NCI-H69 (cell line): Measurements from ENCODE around the gene NDUFS5.
"Not testable (repeated sequence)": the region's sequence is repeated elsewhere in the genome, so short reads cannot be mapped to it uniquely, and the experiment has no call there.

Experiments used
- DNase-seq: peaks from one replicate; lab custom pipeline; 2025; lab: John Stamatoyannopoulos, UW

The NDUFS5 gene

DNA sequence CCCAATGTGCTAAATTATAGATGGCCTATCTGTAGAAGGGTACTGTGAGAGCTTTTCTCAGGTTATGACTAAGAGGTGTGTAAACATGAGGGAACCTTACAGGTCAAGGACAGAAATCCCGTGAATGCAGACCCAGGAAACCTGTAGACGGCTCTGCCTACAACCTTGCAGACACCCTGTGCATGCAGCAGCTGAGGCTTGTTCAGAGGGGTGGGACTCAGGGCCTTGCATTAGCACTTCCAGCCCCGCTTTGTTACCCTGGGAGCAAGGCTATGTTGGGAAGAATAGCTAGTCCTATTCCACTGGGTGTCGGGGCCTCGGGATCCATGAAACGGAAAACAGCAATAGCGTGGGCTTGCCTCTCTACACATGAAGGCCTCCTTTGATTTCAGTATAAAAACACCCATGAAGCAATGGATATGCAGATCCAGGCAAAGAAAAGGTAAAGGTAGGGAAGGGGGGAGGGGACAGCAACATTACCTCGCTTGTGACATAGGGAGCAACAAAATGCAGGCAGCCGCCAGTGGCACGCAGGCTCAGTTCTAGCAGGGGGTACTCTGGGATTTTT, 9.5 kb upstream of the NDUFS5 start:
- no peak for DNase-seq

DNA sequence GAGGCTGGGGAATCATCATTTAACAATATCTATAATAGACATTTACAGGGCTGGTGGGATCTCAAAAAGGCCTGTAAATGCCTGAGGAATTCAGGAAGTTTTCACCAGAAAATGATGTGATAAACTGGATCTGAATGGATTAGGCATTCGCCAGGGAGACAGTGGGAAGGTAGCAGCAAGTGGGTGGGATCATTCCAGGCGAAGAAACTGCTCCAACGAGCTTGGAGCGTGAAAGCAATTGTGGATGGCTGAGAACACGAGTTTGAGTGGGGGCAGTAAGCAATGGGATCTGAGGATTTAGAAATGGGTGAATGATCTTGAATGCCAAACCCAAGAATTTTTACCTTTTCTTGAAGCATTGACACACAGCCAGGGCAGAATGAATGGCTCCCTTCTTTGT, 8.9 kb upstream of the NDUFS5 start:
- no peak for DNase-seq

DNA sequence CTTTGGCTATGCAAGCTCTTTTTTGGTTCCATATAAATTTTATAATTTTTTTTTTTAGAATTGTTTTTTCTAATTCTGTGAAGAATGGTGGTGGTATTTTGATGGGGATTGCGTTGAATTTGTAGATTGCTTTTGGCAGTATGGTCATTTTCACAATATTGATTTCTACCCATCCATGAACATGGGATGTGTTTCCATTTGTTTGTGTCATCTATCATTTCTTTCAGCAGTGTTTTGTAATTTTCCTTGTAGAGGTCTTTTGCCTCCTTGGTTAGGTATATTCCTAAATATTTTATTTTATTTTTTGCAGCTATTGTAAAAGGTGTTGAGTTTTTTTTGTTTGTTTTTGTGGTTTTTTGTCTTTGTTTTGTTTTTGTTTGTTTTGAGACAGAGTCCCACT, 5.7 kb upstream of the NDUFS5 start:
- not testable (repeated sequence) for DNase-seq

- no peak for DNase-seq
Measured at GRCh38 chr1:39021426-39021825, 4.7 kb upstream of the NDUFS5 start.

GRCh38 chr1:39023140-39023539, 3.0 kb upstream of the NDUFS5 start:
- DNase-seq, result no peak

DNA sequence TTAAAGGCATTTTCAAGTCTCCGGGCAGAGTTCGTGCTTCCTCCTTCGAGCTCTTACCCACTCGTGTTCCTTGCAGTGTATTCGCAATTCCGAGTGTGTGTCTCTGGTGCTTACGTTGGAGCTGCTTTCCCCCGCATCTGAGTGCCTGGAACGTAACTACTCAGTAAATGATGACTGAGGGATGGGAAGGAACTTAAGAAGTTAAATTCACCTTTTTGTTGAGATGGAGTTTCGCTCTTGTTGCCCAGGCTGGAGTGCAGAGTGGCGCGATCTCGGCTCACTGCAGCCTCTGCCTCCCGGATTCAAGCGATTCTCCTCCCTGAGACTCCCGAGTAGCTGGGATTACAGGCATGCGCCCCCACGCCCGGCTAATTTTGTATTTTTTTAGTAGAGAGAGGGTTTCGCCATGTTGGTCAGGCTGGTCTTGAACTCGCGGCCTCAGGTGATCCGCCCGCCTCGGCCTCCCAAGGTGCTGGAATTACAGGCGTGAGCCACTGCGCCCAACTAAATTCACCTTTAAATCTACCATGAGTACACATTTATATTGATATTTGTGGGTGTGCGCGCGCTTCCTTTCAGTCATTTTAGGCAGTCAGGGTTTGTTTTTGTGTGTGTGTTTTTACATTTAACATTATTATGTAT, 837 bp downstream of the NDUFS5 start:
- DNase-seq, result no peak

DNA sequence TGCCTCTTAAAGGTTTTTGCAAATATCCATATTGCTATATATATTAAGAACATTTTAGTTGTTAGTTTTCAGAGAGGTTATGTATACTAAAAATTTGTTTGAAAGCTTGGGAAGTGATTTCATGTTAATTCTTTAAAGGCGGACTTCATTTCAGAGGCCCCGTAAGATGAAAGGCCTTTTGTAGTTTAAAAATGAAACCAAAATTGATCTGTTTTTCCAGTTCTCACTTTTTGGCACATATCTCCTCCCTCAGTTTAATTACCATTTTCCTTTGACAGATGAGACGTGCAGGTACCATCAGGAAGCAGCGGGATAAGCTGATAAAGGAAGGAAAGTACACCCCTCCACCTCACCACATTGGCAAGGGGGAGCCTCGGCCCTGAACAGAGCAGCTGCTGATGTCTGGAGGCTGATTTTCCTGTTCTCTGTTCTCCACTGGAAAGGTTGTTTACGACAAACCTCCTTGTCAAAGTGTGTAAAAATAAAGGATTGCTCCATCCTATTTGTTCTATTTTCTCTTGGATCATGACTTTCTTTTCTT, 8.0 kb downstream of the NDUFS5 start:
- DNase-seq, result no peak

DNA sequence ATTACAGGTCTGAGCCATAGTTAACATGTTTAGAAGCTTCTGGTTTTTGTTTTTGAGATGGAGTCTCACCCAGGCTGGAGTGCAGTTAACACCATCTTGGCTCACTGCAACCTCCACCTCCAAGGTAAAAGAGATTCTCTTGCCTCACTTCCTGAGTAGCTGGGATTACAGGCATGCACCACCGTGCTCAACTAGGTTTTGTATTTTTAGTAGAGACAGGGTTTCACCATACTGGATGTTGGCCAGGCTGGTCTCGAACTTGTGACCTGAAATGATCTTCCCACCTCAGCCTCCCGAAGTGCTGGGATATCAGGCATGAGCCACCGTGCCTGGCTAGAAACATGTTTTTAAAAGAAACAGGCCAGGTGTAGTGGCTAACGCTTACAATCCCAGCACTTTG, 10.5 kb downstream of the NDUFS5 start:
- DNase-seq, result no peak

- DNase-seq, result no peak
Measured at GRCh38 chr1:39043513-39043912, 17.4 kb downstream of the NDUFS5 start.

- DNase-seq, result no peak
Measured at GRCh38 chr1:39044762-39045161, 18.6 kb downstream of the NDUFS5 start.

- no peak for DNase-seq
Measured at GRCh38 chr1:39045231-39045630, 19.1 kb downstream of the NDUFS5 start.

- no peak for DNase-seq
Measured at GRCh38 chr1:39046613-39047210, 20.6 kb downstream of the NDUFS5 start.

DNA sequence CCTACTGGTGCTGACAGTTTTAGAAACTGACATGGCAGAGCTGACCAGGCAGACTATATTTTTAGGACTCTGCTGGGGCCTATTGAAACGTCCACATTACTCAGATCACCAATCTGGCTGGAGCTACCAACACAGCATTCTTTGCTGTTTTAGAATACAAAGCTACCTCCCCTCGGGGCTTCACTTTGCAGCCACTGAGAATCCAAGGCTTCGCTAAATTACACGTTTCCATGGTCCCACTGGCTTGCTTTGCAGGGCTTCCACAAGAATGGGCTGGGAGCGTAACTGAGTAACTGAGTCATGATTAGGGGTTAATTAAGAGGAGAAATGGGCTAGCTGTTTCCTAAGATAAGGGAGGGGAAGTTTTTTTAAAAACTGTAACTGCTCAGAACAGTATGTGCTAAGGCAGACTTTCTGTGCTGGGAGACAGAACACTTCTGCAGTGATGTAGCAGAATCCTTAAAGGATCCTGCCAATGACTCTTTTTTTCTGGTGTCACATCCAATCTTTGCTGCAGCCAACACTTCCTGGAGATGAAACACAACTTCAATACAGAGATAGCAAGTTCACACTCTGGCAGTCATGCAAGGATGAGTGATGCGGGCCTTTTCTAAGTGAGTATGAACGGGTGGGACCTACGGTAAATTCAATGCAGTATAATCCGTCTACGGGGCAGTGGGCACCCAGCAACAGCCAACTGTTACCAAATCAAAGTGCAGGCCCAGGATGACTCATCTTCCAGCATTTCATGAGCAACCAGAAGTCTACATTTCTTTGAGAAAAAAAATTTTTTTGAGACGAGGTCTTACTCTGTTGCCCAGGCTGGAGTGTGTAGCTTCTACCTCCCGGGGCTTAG, 21.5 kb downstream of the NDUFS5 start:
- no peak for DNase-seq

DNA sequence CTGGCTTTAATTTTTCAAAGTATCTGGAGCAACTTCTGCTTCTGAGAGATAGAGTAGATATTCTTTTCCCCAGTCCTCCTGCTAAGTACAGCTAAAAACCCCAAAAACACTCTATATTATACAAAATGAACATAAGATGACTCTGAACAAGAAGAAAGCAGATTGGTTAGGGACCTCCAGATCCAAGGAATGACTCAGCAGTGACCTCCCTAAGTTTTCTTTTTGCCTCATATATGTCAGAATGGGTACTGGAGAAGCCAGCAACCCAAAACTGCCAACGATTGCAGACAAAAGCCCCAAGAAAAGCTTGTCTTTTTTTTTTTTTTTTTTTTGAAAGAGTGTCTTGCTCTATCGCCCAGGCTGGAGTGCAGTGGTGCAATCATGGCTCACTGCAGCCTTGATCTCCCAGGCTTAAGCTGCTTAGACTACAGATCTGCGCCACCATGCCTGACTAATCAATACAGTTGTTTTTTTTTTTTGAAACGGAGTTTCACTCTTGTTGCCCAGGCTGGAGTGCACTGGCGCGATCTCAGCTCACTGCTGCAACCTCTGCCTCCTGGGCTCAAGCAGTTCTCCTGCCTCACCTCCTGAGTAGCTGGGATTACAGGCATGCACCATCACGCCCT, 22.7 kb downstream of the NDUFS5 start:
- DNase-seq, result no peak

DNA sequence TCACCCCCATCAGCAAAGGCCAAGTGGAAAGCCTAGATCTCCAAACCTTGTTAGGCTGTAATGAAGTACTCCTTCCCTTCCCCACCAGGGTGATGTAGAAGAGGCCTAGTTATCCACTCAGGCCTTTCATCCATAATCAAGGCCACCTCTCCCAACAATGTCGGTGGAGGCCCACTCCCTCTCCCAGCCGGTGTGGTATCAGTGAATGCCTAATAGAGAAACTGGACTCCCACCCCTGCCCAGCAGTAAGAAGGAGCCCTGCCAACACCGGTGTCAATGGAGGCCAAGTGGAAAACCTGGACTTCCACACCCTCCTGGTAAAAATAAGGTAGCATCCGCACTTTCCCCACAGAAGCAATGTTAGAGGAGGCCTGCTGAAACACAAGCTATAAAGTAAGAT, 23.9 kb downstream of the NDUFS5 start:
- DNase-seq, result no peak

DNA sequence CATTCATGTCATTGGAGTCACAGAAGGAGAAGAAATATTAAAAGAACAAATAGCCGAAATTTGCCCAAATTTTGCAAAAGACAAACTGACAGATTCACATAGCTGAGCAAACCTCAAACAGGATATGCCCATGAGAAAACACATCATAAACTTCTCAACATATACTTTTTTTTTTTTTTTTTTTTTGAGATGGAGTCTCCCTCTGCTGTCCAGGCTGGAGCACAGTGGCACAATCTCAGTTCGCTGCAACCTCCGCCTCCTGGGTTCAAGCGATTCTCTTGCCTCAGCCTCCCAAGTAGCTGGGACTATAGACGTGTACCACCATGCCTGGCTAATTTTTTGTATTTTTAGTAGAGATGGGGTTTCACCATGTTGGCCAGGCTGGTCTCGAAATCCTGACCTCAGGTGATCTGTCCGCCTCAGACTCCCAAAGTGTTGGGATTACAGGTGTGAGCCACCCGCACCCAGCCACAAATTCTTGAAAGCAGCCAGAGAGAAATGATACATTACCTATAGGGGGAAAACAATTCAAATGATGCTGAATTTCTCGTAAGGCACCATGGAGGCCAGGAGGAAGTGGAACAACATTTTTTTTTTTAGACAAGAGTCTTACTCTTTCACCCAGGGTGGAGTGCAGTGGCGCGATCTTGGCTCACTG, 25.2 kb downstream of the NDUFS5 start:
- DNase-seq, result not testable (repeated sequence)

DNA sequence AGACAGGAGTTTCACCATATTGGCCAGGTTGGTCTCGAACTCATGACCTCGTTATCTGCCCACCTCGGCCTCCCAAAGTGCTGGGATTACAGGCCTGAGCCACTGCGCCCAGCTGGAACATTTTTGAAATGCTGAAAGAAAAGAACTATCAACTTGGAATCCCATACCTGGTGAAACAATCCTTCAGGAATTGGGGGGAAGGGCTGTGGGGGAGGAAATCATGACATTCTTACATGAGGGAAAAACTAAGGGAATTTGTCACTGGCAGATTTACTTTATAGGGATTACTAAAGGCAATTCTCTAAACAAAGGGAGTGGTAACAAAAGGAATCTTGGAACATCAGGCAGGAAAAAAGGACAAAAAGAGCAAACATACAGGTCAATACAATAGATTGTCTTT, 25.8 kb downstream of the NDUFS5 start:
- DNase-seq, result no peak

DNA sequence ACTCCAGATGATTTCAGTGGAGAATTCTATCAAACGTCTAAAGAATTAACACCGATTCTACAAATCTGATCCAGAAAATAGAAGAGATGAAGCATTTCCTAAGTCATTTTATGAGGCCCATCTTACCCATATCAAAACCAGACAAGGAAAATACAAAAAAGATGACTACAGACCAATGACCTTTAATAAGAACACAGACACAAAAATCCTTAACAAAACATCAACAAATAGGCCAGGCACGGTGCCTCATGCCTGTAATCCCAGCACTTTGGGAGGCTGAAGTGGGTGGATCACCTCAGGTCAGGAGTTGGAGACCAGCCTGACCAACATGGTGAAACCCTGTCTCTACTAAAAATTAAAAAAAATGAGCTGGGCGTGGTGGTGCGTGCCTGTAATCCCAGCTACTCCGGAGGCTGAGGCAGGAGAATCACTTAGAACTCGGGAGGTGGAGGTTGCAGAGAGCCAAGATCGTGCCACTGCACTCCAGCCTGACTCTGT, 29.1 kb downstream of the NDUFS5 start:
- DNase-seq, result not testable (repeated sequence)

DNA sequence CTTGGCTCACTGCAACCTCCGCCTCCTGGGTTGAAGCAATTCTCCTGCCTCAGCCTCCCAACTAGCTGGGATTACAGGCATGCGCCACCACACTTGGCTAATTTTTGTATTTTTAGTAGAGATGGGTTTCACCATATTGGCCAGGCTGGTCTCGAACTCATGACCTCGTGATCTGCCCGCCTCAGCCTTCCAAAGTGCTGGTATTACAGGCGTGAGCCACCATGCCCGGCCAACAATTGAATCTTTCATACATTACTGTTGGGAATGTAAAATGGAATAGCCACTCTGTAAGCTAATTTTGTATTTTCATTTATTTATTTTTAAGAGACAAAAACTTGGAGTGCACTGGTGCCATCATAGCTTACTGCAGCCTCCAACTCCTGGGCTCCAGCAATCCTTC, 35.4 kb downstream of the NDUFS5 start:
- DNase-seq, result not testable (repeated sequence)

- no peak for DNase-seq
Measured at GRCh38 chr1:39061951-39062350, 35.8 kb downstream of the NDUFS5 start.

DNA sequence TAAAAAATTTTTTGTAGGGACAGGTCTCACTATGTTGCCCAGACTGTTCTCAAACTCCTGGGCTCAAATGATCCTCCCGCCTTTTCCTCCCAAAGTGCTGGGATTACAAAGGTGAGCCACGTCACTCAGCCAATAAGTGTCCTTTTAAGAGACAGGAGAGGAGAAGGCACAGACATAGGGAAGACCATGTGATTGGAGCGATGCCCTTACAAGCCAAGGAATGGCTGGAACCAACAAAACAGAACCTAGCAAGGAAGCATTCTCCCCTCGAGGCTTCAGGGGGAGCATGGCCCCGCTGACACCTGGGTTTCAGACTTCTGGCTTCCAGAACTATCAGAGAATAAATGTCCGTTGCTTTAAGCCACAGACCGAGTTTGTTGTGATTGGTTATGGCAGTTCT, 37.0 kb downstream of the NDUFS5 start:
- no peak for DNase-seq
